PFSK-1 (cell line): ENCODE results near the gene CFAP206.

ENCODE experiments used
- FOXP2 ChIP-seq: optimal IDR thresholded peaks from 2 replicates; pipeline ENCODE3; 2011; ENCODE audit warnings: borderline replicate concordance, control low read depth, inconsistent platforms; ENCODE audit not compliant: insufficient read depth; ENCODE audit errors: extremely low read length, extremely low read depth
- POLR2AphosphoS5 ChIP-seq: IDR thresholded peaks from 2 replicates; pipeline ENCODE4 v1.6.1; 2012; ENCODE audit warnings: low read depth, mild to moderate bottlenecking, control low read depth, low read length, moderate library complexity
- REST ChIP-seq, 2 experiments: IDR thresholded peaks; 2 replicates each; pipeline versions ENCODE4 v1.6.1 to v1.8.0; 2011 to 2012; ENCODE audit warnings: low read depth in 2 of 2, low read length in 2 of 2, control low read depth in 1 of 2, inconsistent platforms in 1 of 2, mild to moderate bottlenecking in 1 of 2, moderate library complexity in 1 of 2; ENCODE audit not compliant: insufficient read depth in 1 of 2
- SIN3A ChIP-seq: IDR thresholded peaks from 2 replicates; pipeline ENCODE4 v1.6.1; 2012; ENCODE audit warnings: mild to moderate bottlenecking, low read length, moderate library complexity, borderline replicate concordance; ENCODE audit not compliant: insufficient read depth
- TAF1 ChIP-seq: IDR thresholded peaks from 2 replicates; pipeline ENCODE4 v1.6.1; 2012; ENCODE audit warnings: low read length, control low read depth, borderline replicate concordance; ENCODE audit not compliant: insufficient read depth

The CFAP206 gene

GRCh38 chr6:87472525-87473418 is 65.0 kb downstream of the CFAP206 start, which contains the start of gene SLC35A1:
SLC35A1 (plus strand) TSS chr6:87472974; CDS start chr6:87473004, 30 bp downstream.
- TF ChIP-seq POLR2AphosphoS5 (peak; percentile 82), SIN3A (0 out of 2 replicates have a peak, but pooled peaks have one; percentile 61), FOXP2 (peak; percentile 36), TAF1 (peak; percentile 74), REST (IDR thresholded peaks at IDR 0.05; ENCODE audit: insufficient read depth in 1 of 2, low read depth in 2 of 2, low read length in 2 of 2) (no peak)

DNA sequence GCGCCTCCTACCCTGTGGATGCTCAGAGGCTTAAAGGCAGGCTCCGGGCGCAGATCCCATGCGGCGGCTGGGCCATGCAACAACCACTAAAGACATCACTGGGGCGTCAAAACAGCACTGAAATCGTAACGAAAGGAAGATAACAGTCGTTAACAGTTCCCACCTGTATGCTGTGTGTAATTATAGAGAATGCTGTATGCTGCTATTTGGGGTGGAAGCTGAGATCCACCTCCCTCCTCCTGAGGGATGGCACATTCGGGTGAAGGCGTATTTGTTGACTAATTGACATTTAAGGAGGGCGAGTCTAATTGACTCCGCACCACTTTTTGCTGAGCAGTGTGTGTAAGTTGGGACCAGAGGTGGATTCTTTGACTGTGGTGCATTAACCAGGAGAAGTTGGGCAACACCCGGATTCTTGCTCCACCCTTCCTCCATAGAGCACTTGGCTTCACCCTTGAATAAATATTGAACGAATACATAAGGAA is 65.7 kb downstream of the CFAP206 start:
- TF ChIP-seq POLR2AphosphoS5 (no peak), SIN3A (0 out of 2 replicates have a peak, but pooled peaks have one; percentile 63)

DNA sequence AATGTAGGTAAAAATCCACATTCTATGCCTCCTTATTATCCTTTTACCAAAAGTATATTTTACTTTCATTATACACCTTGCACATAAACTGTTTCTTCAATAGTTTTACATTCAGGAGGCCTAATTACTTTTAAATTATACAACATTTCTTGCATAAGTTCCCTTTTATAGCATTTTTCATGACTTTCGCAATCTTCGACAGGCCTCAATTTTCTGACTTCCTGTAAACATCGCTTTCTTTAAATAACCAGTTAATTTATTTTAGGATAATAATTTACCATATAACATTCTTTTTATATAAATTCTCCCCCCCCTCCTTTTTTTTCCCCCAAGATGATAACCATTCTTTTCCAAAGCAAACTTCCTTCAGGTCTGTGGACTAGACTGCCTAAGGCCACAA is 74.2 kb downstream of the CFAP206 start:
- no peak for TF ChIP-seq TAF1
- TF ChIP-seq POLR2AphosphoS5: no peak
- no peak for TF ChIP-seq FOXP2
- TF ChIP-seq SIN3A: no peak
- TF ChIP-seq REST (IDR thresholded peaks at IDR 0.05; ENCODE audit: insufficient read depth in 1 of 2, low read depth in 2 of 2, low read length in 2 of 2): no peak

DNA sequence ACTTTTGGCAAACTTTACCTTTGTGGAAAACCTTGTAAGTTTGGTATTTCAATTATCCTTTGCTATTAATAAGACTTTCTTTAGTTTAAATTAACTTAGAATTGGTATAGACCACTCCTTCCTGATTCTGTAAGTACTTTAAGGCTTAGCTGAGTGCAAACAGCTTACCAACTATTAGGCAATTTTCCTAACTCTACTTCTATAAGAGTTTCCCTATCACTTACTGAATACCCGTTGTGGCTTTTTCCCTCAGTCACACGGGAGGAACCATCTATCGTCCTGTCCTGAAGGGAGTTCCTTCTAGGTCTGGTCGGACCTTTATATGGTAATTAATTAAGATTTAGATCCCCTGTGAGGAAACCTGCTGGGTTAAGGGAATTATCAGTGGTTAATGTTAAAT is 74.6 kb downstream of the CFAP206 start:
- TF ChIP-seq REST (IDR thresholded peaks at IDR 0.05; ENCODE audit: insufficient read depth in 1 of 2, low read depth in 2 of 2, low read length in 2 of 2): no peak
- no peak for TF ChIP-seq SIN3A
- no peak for TF ChIP-seq POLR2AphosphoS5
- TF ChIP-seq TAF1: no peak
- TF ChIP-seq FOXP2: no peak

- TF ChIP-seq SIN3A (no peak), REST (IDR thresholded peaks at IDR 0.05; ENCODE audit: insufficient read depth in 1 of 2, low read depth in 2 of 2, low read length in 2 of 2) (no peak), TAF1 (no peak), POLR2AphosphoS5 (no peak), FOXP2 (no peak)
Observed at GRCh38 chr6:87483929-87484328, 76.2 kb downstream of the CFAP206 start.
